Ramos (cell line): ENCODE data around the gene CREB5.

ENCODE experiments used
- in situ Hi-C: fragments of 300-500 bp; cut with MboI; formaldehyde crosslinking; loops from one replicate; pipeline ENCODE4 v1.14.3; 2022; ENCODE audit warnings: low sequenced_read_pairs; ENCODE audit not compliant: unreplicated experiment

CREB5 gene

GRCh38 chr7:28626221-28626620 lies 213.9 kb downstream of the CREB5 start:
- in situ Hi-C loops = loop anchor here (25.0 kb wide), 1 partner anchor 239 kb away; no protein-coding TSS in a partner anchor

GRCh38 chr7:28626624-28627262 lies 214.4 kb downstream of the CREB5 start:
- in situ Hi-C loops = loop anchor here (25.0 kb wide), 1 partner anchor 239 kb away; no protein-coding TSS in a partner anchor

- in situ Hi-C loops = loop anchor here (25.0 kb wide), 1 partner anchor 240 kb away; no protein-coding TSS in a partner anchor
Observed at GRCh38 chr7:28627263-28627653, 214.9 kb downstream of the CREB5 start.

DNA sequence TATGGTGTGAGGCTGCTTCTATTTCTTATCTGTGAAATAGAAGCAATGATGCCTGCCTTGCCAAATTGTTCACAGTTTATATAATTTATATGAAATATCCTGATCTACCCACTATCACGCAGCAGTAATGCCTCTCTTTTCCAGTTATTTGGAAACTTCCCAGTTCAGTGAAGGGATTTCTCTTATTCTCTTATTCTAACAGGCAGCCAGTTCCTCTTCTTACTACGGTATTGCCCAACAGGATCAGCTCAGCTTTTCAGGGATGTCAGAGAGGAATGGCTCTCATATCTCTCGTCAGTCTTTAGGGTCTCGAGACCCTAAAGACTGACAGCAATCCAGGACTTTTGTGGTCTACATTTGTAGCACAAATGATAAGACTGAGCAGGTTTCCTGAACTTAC lies 215.6 kb downstream of the CREB5 start:
- in situ Hi-C loops = loop anchor here (25.0 kb wide), 1 partner anchor 241 kb away; no protein-coding TSS in a partner anchor

DNA sequence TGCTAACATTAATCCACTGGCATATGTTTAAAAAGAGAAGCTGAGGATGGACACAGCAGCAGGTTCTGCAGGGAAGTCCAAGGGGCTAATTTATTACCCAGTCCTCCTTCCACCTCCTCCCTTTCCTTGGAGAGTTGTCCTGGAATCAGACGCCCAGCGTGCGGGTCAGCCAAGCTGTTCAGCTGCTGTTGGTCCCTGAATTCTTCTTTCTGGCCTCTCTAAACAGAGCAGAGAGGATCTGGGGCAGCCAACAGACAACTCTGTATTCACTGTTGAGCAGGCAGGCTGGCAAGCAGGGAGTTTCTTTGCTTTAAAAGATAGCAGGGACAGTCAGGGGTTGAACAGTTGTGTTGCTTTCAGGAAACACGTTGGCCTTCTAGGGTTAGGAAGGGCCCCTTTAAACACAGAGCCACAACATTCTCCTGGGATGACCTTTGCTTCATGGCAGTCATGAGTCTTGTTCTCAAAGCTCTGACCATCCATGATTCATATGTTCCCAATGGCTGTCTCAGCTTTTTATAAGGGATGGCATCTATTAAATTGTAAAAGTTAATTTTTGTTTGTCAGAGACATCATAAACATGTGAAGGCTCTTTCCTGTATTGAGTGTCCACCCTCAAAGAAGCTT lies 217.0 kb downstream of the CREB5 start:
- in situ Hi-C loops = loop anchor here (25.0 kb wide), 1 partner anchor 242 kb away; no protein-coding TSS in a partner anchor

DNA sequence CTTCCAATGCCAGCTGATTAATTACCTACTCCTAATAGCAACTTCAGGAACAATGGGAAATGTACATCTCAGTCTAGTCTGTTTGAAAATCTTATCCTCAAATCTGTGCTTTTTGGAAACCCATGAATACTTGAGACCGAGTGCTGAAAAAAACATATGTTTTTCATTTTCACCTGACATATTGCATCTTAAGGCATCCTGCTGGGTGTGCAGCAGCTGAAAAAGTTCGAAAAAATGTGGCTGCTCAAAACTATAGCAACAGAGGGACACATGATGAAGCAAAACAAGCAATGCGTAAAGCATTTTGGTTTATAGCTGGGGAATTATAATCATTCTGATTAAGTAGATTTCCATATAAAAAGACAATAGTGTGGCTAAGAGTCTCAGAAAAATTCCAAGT lies 218.0 kb downstream of the CREB5 start:
- in situ Hi-C loops = loop anchor here (25.0 kb wide), 1 partner anchor 243 kb away; no protein-coding TSS in a partner anchor

- in situ Hi-C loops = loop anchor here (25.0 kb wide), 1 partner anchor 245 kb away; no protein-coding TSS in a partner anchor
Observed at GRCh38 chr7:28631995-28632394, 219.7 kb downstream of the CREB5 start.

DNA sequence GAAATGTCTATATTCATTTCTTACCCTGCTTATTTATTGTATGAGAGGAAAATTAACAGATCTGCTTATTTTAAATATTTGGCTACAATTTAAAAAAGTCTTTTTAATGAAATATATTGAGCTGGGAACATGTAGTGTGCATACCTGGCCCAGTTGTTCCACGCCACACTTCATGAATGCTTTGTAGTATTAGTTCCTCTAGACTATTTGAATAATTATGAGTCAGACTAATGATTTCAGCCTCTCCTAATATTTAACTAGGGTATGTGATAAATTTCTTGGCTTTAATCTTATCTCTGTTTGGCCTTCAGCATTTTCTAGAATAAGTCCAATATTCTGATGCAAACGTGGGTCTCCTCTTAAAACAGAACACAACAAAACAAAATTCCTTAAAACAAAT lies 226.6 kb downstream of the CREB5 start:
- in situ Hi-C loops = loop anchor here (25.0 kb wide), 1 partner anchor 252 kb away; no protein-coding TSS in a partner anchor

- in situ Hi-C loops = loop anchor here (25.0 kb wide), 1 partner anchor 253 kb away; no protein-coding TSS in a partner anchor
Observed at GRCh38 chr7:28640001-28640400, 227.7 kb downstream of the CREB5 start.

DNA sequence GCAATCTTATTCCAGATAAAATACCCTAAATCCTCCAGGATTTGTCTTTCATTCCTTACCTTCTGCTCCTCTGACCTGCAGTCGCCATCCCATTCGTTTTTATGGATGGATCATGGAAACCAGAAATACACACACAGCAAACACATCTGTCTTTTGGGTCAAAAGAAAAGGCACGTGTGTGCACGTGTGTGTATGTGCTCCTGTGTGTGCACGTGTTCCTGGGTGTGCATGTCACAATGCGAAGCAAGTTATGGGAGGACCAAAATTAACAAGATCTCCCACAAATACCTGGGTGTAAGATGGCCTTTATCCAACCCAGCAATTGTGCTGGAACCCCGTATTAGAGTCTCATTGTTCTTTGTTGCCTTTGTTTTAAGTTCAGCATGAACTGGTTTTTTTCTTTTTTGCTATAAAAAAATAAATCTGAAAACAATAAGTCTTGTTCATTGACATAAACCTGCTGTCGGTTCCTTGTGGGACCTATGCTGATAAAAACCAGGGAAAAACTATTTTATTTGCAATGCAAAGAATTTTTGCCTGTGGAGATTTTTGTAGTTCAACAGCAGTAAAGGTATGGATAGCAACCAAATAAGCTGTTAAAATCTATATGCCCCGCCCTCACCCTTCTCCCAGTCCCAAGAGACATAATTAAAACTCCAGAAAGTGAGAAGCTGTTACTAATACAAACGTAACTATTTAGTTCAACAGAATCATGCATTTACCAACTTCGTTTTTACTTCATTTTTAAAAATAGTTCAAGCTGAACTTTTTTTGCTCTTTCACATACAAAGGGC lies 229.6 kb downstream of the CREB5 start:
- in situ Hi-C loops = loop anchor here (25.0 kb wide), 1 partner anchor 255 kb away; no protein-coding TSS in a partner anchor

GRCh38 chr7:28643188-28643569 lies 230.9 kb downstream of the CREB5 start:
- in situ Hi-C loops = loop anchor here (25.0 kb wide), 1 partner anchor 256 kb away; no protein-coding TSS in a partner anchor

DNA sequence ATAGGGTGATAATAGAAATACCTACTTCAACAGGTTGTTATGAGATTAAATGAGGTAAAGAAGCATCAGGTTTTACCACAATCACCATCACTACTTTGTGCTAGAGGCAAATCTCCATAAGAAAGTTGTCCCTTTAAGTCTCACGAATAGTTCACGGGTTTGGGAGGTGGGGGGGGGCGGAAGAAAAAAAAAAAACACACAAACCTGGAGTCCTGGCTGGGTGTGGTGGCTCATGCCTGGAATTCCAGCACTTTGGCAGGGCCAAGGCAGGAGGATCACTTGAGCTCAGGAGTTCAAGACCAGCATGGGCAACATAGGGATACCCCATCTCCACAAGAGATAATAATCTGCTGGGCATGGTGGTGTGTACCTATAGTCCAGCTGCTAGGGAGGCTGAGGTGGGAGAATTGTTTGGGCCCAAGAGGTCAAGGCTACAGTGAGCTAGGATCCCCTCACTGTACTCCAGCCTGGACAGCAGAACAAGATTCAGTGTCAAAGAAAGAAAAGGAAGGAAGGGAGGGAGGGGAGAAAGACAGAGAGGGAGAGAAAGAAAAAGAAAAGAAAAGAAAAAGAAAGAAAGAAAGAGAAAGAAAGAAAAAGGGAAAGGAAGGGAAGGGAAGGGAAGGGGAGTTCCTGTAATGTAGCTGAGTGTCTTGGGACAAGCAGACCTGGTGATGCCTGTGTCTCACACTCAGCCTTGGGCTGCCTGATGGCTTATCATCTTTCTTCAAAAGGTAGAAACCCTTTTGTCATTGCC lies 231.4 kb downstream of the CREB5 start:
- in situ Hi-C loops = loop anchor here (25.0 kb wide), 1 partner anchor 256 kb away; no protein-coding TSS in a partner anchor

- in situ Hi-C loops = loop anchor here (25.0 kb wide), 1 partner anchor 259 kb away; no protein-coding TSS in a partner anchor
Observed at GRCh38 chr7:28645866-28646265, 233.5 kb downstream of the CREB5 start.

DNA sequence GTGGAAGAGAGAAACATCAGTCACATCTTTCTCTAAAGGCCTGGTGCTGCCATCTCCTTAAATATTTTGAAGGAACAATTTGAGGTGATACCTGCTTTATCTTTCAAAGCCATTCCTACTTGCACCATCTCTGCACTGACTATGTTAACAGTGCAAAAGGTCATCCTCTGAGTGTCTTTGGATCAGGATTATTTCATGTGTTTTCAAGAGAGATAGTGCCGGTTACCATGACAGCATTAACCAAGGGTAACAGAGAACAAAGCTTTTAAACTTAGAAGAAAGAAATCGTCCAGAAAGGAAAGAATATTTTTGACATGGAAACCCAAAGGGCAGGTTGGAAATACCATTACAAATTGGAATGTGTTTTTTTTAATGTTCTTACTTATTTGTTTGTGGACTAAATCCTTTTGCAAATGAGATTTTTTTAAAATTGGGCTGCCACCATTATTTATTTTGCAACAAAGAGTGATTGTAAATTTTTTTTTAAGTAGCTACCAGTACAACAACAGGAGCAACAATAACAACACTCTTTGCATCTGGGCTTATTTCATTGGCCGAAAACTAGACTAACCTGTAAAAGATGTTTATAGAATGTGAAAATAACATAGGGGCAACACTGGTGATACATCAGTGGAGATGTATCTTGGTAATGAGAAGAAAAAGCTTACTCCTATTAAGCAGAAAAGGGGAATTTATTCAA lies 234.2 kb downstream of the CREB5 start:
- in situ Hi-C loops = loop anchor here (25.0 kb wide), 1 partner anchor 259 kb away; no protein-coding TSS in a partner anchor

DNA sequence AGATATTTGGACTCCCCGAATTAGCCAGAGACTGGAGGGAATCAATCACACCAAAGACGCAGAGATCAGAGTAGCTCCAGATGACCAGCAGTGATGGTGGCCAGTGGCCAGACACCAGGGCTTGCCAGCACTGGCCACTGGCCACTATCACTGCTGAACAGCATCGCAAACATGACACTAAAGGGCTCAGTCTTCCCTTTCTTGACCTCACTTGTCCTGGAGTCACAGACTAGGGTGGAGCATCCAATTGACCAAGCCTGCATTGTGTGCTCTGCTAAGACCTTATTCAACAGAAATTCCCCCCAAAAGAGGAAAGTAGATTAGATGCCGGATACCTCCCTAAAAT lies 234.7 kb downstream of the CREB5 start:
- in situ Hi-C loops = loop anchor here (25.0 kb wide), 1 partner anchor 260 kb away; no protein-coding TSS in a partner anchor

- in situ Hi-C loops = loop anchor here (25.0 kb wide), 1 partner anchor 262 kb away; no protein-coding TSS in a partner anchor
Observed at GRCh38 chr7:28649189-28649588, 236.9 kb downstream of the CREB5 start.

DNA sequence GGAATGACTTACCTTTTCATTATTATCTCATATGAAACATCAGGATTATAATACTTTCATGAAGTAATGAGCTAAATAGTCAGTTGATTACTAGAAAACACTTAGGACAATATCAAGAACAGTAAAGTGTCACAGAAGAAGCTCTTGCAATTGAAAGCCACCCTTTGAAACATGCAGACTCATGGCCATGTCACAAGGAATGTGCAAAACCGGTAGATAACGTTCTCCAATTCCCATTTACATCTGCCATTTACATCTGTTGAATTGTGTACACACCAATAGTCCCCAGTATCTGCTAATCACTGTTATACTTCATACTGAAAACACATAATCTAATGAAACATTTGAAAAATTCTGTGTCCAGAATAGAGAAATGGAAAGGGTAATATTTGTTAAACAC lies 237.5 kb downstream of the CREB5 start:
- in situ Hi-C loops = loop anchor here (25.0 kb wide), 1 partner anchor 263 kb away; no protein-coding TSS in a partner anchor

- in situ Hi-C loops = no loop called here
Observed at GRCh38 chr7:28654110-28654509, 241.8 kb downstream of the CREB5 start.

DNA sequence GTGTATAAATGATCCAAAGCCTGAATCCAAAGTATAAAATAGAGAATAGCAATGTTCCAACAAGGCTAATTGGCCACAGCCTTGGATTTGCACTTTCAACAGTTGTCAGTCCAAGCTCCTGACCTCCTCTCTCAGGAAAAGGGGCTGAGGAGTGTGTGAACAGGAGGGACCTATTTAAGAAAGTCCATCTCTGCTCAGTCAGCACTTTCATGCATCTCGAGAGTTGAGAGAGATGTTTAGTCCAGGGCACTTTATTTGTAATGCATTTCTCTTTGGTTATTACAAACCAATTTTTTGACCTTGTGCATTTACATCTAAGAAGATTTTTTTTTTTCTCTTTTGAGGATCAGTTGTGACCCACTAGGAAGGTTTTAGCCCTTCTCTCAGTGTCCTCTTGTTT lies 244.2 kb downstream of the CREB5 start:
- in situ Hi-C loops = no loop called here
